ENCODE results near the gene DPP7. TPM values are rescaled to one million over a fixed set of nuclear protein-coding genes. Genes with fewer than 3 reads are reported as not detected.

DPP7 gene
- total and polyA plus RNA-seq, 2 of the 8 experiments (the other 6 are each of a cell fraction or from before 2014, with no cell fraction given): 21.2 to 26.8 TPM

- Histone ChIP-seq H3K9ac (replicated peaks in 1 of 4; ENCODE audit: extremely low read depth in 1 of 4, low read depth in 3 of 4, low read length in 3 of 4) (0 out of 7 replicates have a peak overlapping the region, but pooled peaks of 1 of the 4 experiments have one; percentile 72), H4K20me1 (replicated peaks in 1 of 2; ENCODE audit: control insufficient read depth in 1 of 2, insufficient read depth in 2 of 2, low read length in 2 of 2) (no peaks in the 10 kb centered on the region), H3K4me2 (ENCODE audit: insufficient read depth in 1 of 2, low read depth in 2 of 2, low read length in 2 of 2) (peak overlapping the region; percentile 70 to 97), H3K36me3 (ENCODE audit: control insufficient read depth in 2 of 4, insufficient read depth in 4 of 4, low read length in 3 of 4) (no peaks in the 10 kb centered on the region), H2BK15ac (ENCODE audit: low read length) (no peak overlapping the region), H3K9me3 (ENCODE audit: insufficient read depth in 2 of 2, low read depth in 1 of 2, low read length in 1 of 2) (no peaks in the 10 kb centered on the region), H3K23me2 (ENCODE audit: low read depth, low read length) (peaks cover 7% of the 10 kb centered on the region; the same call in 1 of the 2 replicates), H4K8ac (ENCODE audit: extremely low read depth, insufficient read depth, low read length) (no peak overlapping the region), H2BK120ac (replicated peaks; ENCODE audit: low read depth, low read length) (no peak overlapping the region), H3K56ac (replicated peaks; ENCODE audit: insufficient read length, low read depth, low read length) (no peak overlapping the region), H3K27ac (ENCODE audit: low read depth, low read length) (no peak overlapping the region), H3K4ac (replicated peaks; ENCODE audit: insufficient read length, low read depth, low read length) (no peak overlapping the region), H3K27me3 (replicated peaks in 1 of 4; ENCODE audit: control insufficient read depth in 3 of 4, extremely low read depth in 1 of 4, insufficient read depth in 3 of 4, low read length in 3 of 4) (peaks cover 0 to 6% (median 4%) of the 10 kb centered on the region in 4 experiments; a peak in 4 of 7 replicates), H3K79me2 (ENCODE audit: control insufficient read depth in 1 of 2, insufficient read depth in 2 of 2, low read length in 2 of 2) (peaks cover 0 to 7% of the 10 kb centered on the region in 2 experiments; a peak in 1 of 4 replicates), H3K4me3 (ENCODE audit: extremely low read depth in 1 of 4, insufficient read depth in 2 of 4, low read depth in 3 of 4, low read length in 4 of 4) (peak overlapping the region; percentile 70 to 83 (median 77); a peak in 7 of 8 replicates), H2AK5ac (ENCODE audit: low read depth, low read length) (no peak overlapping the region), H2BK12ac (ENCODE audit: low read depth, low read length) (no peak overlapping the region), H3K23ac (ENCODE audit: insufficient read length) (no peak overlapping the region), H3K14ac (ENCODE audit: insufficient read length) (no peak overlapping the region), H3K79me1 (ENCODE audit: low read depth, low read length) (peaks cover 2% of the 10 kb centered on the region; the same call in 1 of the 2 replicates), H2AFZ (ENCODE audit: low read length) (no peak overlapping the region), H4K5ac (ENCODE audit: insufficient read length, low read depth, low read length) (no peak overlapping the region), H4K91ac (replicated peaks; ENCODE audit: insufficient read length, low read length) (no peak overlapping the region), H3K4me1 (replicated peaks in 1 of 4; ENCODE audit: control insufficient read depth in 3 of 4, insufficient read depth in 4 of 4, low read length in 3 of 4) (peaks cover 0 to 11% (median 5%) of the 10 kb centered on the region in 4 experiments; a peak in 4 of 7 replicates), H2BK5ac (ENCODE audit: low read depth, low read length) (no peak overlapping the region), H2BK20ac (ENCODE audit: low read length) (no peak overlapping the region), H3K18ac (ENCODE audit: extremely low read depth, low read length) (no peak overlapping the region)
- no peak for TF ChIP-seq CHD1 (IDR thresholded peaks at IDR 0.05; ENCODE audit: low read depth, low read length)
- no peak for TF ChIP-seq YY1 (IDR thresholded peaks at IDR 0.05; ENCODE audit: low read depth, low read length)
- TF ChIP-seq SIRT6 (IDR thresholded peaks at IDR 0.05; ENCODE audit: low read length): no peak
- POLR2A ChIA-PET (ENCODE audit: partially characterized antibody): interaction anchor here (0.9 to 2.4 kb wide), 7 partner anchors 35 to 112 kb away, joined by 3 to 14 read pairs (median 6); partner anchors contain the start of genes LRRC26, TMEM210 and TPRN
- CTCF ChIA-PET (ENCODE audit: partially characterized antibody): interaction anchor here (0.6 to 1.8 kb wide), 9 partner anchors 10 to 309 kb away, joined by 3 to 8 read pairs (median 4); partner anchors contain the start of gene TMEM210
- DNase-seq (ENCODE audit: low read depth in 1 of 2, low spot score in 2 of 2) (no peak), FAIRE-seq (no peak)
- 87% methylated on average over 19 of the region's 19 CpGs; no CpG with 5 or more reads in 1 of the 2 experiments for WGBS, 2 experiments (ENCODE audit: extremely low coverage in 1 of 2, insufficient coverage in 1 of 2, insufficient read length in 1 of 2, insufficient replicate concordance in 2 of 2, low coverage in 1 of 2, low lambda C conversion rate in 2 of 2, missing lambda C conversion rate in 1 of 2)
These were observed 13.8 kb upstream of the DPP7 start for GRCh38 chr9:137128158-137128861.
